ENCODE results near the gene OBI1. TPM values are rescaled to one million over a fixed set of nuclear protein-coding genes. Genes with fewer than 3 reads are reported as not detected.

Gene OBI1, protein sequence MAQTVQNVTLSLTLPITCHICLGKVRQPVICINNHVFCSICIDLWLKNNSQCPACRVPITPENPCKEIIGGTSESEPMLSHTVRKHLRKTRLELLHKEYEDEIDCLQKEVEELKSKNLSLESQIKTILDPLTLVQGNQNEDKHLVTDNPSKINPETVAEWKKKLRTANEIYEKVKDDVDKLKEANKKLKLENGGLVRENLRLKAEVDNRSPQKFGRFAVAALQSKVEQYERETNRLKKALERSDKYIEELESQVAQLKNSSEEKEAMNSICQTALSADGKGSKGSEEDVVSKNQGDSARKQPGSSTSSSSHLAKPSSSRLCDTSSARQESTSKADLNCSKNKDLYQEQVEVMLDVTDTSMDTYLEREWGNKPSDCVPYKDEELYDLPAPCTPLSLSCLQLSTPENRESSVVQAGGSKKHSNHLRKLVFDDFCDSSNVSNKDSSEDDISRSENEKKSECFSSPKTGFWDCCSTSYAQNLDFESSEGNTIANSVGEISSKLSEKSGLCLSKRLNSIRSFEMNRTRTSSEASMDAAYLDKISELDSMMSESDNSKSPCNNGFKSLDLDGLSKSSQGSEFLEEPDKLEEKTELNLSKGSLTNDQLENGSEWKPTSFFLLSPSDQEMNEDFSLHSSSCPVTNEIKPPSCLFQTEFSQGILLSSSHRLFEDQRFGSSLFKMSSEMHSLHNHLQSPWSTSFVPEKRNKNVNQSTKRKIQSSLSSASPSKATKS
- total RNA-seq, result 10 to 100 TPM; 16.0 to 17.7 TPM

DNA sequence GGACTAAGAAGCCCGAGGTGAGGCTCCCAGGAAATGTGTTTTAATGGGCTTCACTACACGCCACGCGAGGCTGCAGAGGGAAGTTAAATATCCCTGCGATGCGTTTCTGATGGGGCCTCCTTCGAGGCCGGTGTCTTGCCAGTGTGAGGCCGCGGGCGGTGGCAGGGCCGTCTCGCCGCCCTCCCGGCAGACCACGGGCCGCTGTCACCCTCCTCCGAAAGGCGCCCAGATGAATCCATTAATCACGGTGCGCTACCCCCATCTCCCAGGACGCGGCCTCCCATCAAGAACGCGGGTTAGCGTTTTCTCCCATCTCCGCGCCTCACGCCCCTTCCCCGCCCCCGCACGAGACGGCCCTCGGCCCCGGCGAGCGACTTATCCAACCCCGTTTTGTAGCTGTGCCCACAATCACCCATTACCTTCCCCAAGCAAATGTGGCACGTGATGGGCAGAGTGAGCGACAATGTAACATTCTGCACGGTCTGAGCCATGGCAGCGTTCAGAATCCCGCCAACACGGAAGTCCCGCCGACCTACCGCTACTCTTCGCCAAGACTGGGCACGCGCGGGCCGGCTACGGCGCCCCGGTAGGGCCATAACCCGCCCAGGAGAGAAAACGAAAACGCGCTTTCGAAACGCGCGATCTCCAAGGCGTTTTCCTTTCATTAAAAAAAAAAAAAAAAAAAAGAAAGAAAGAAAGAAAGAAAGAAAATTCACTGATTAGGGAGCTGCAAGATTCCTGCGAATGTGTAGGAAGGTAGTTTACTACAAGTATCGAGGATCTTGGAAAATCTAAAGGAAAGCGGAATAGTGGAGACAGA lies at the start of gene OBI1:
OBI1 (minus strand) TSS at position 526 of the 820 bp plus-strand sequence; CDS start at position 491, 35 bp downstream.
- H3K27ac Mint-ChIP-seq, result peak within 1 kb of the TSS; percentile 96
- H3K4me3 Mint-ChIP-seq, result peak within 1 kb of the TSS; percentile 100
- peaks cover 35% of the 10 kb centered on the region for H3K4me1 Mint-ChIP-seq (ENCODE audit: low read depth)
- peak; percentile 90 for DNase-seq
- intact Hi-C loops (cut with micrococcal nuclease), result loop anchor here (1.0 to 10.0 kb wide), 9 partner anchors 56 to 1634 kb away; partner anchors contain the start of genes FBXL3, NDFIP2, POU4F1 and RBM26
- no peaks in the 10 kb centered on the region for H3K27me3 Mint-ChIP-seq (ENCODE audit: low read depth)
- H3K36me3 Mint-ChIP-seq (ENCODE audit: low read depth), result peaks cover 15% of the 10 kb centered on the region
- CTCF ChIA-PET, result interaction anchor here (0.6 kb wide), 1 partner anchor 23 kb away, joined by 3 read pairs; no protein-coding TSS in a partner anchor
- no peaks in the 10 kb centered on the region for H3K9me3 Mint-ChIP-seq

DNA sequence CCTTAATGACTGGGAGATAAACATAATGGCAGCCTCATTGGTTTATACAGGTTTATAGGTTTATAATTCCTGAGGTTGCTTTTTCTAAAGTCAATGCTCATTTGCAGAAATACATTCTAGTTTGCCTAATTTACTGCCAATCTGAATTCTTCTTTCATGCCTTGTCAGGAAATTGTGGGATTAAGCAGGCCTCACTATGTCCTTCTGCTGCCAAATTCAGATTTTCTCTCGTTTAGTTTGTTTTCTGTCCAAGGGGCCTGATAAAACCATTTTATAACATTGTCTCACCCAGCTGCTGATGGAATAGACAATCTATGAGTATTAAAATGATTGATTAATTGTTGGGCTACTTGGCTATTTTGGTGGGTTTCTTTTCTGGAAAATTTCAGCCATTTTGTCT lies 42.4 kb upstream of the OBI1 start:
- DNase-seq, result no peak
- Mint-ChIP-seq H3K4me1 (ENCODE audit: low read depth) (no peaks in the 10 kb centered on the region), H3K4me3 (no peak overlapping the region), H3K36me3 (ENCODE audit: low read depth) (no peaks in the 10 kb centered on the region), H3K27ac (no peak overlapping the region), H3K9me3 (peaks cover 4% of the 10 kb centered on the region), H3K27me3 (ENCODE audit: low read depth) (peaks cover 17% of the 10 kb centered on the region)
- CTCF ChIA-PET, result no interaction called here
- intact Hi-C loops (cut with micrococcal nuclease), result no loop called here

DNA sequence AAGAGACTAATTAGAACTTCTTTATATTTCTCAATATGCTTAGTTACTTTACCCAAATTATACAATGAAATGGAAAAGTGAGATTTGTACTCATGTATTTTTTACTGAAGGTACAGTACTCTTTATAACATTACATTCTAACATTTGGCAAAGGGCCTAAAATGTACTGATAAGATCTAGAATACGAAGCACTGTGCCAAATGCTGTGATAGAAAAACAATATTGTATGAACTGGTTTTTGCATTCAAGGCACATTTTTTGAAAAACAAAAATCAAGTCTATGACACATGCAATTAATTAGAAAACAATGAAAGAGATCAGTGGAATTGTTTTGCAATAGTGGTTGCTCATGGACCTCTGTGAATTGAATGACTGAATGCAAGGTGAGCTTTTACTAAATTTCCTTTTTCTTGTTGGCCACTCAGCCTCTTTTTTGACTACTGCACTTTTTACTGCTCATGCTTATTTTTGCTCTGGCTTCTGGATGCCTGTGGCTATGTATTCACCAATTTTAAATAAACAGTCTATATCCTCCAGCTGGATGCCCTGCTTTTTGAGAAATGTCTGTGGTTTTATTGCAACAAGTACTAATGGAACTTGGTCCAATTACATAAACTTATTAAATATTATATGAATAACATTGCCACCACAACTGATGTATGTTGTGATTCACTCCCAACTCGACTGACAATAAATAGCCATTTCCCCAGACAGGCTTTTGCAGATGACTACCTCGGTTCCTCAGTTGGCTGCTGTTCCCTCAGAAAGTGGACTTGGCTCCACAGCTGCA lies 41.4 kb upstream of the OBI1 start:
- no peaks in the 10 kb centered on the region for H3K4me1 Mint-ChIP-seq (ENCODE audit: low read depth)
- H3K4me3 Mint-ChIP-seq, result no peak overlapping the region
- H3K27ac Mint-ChIP-seq, result no peak overlapping the region
- H3K9me3 Mint-ChIP-seq, result peaks cover 4% of the 10 kb centered on the region
- CTCF ChIA-PET, result interaction anchor here (0.7 kb wide), 1 partner anchor 927 kb away, joined by 3 read pairs; no protein-coding TSS in a partner anchor
- H3K36me3 Mint-ChIP-seq (ENCODE audit: low read depth), result no peaks in the 10 kb centered on the region
- intact Hi-C loops (cut with micrococcal nuclease), result no loop called here
- DNase-seq, result no peak
- peaks cover 22% of the 10 kb centered on the region for H3K27me3 Mint-ChIP-seq (ENCODE audit: low read depth)

DNA sequence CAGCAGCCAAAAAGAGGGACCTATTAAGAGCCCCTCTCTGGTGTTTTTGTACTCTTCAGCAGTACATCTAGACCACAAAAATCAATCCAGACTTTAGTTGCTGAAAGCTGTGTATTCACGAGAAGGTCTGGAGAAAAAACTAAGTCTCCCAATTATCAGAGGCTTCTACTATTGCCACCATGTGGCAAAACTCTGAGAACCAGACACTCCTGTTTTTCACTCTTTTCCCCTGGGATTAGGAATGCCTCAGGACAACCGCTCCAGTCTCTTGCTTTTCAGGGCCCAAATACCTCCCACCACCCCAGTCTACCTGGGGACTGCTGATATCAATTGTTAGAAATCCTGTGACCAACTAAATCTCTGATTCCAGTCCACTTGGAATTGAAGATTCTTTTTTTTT lies 30.1 kb upstream of the OBI1 start:
- Mint-ChIP-seq H3K27me3 (ENCODE audit: low read depth) (peaks cover 5% of the 10 kb centered on the region), H3K36me3 (ENCODE audit: low read depth) (no peaks in the 10 kb centered on the region), H3K4me3 (no peak overlapping the region), H3K4me1 (ENCODE audit: low read depth) (no peaks in the 10 kb centered on the region), H3K27ac (no peak overlapping the region), H3K9me3 (no peaks in the 10 kb centered on the region)
- DNase-seq, result no peak
- CTCF ChIA-PET, result no interaction called here
- intact Hi-C loops (cut with micrococcal nuclease), result no loop called here

DNA sequence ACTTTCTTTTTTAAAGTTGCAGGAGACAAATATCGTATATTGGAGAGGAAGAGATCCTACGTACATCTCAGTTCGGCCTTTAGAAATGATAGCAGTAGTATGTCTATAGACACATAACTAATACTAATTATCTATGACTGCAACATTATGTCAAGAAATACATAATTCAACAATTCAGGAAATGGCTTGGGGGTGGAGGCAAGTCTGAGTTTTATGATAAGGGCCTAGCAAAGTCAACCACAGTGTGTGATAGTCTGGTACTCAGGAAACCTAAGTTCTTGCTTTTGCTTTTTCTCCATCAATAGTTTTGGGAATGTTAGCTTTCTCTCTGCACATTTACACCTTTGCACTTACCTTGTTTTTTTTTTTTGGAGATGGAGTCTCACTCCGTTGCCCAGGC lies 27.5 kb upstream of the OBI1 start:
- H3K4me3 Mint-ChIP-seq, result no peak overlapping the region
- no peak overlapping the region for H3K27ac Mint-ChIP-seq
- intact Hi-C loops (cut with micrococcal nuclease), result no loop called here
- H3K27me3 Mint-ChIP-seq (ENCODE audit: low read depth), result peaks cover 9% of the 10 kb centered on the region
- no peak for DNase-seq
- no peaks in the 10 kb centered on the region for H3K9me3 Mint-ChIP-seq
- H3K36me3 Mint-ChIP-seq (ENCODE audit: low read depth), result no peaks in the 10 kb centered on the region
- CTCF ChIA-PET, result no interaction called here
- no peaks in the 10 kb centered on the region for H3K4me1 Mint-ChIP-seq (ENCODE audit: low read depth)

DNA sequence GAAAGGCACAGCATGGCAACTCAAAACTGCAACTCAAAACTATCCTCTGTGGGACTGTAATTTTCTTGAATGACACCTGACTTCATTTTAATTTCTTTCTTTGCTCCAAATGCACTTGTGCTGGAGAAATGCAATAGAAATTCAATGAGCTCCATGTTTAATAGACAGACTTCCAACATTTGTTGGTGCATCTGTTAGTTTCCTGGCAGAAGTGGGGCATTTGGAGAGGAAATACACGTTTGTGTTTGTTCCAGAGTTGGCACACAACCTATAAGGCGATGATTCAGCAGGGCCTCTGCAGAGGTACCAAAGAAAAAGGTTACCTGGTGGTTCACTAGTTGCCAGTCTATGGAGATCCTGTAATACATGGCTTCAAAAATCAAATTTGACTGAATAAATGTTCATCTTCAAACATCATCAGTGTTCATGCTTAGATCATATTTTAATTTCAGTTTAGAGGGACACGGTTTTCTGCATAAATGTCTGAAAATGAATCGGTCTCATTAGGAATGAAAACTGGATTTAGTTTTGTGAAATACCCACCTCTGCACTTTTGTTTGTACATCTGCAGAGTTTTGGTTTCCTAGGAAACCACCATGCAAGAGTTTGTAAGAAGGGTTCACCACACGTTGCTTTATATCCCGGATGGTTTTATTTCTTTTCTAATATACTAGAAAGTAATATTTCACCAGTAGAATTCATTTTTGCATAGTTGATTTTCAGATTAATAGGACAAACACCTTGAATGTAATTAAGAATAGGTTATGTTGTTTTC lies 21.8 kb upstream of the OBI1 start:
- DNase-seq, result no peak
- intact Hi-C loops (cut with micrococcal nuclease), result no loop called here
- Mint-ChIP-seq H3K4me1 (ENCODE audit: low read depth) (no peaks in the 10 kb centered on the region), H3K27ac (no peak overlapping the region), H3K9me3 (no peaks in the 10 kb centered on the region), H3K27me3 (ENCODE audit: low read depth) (peaks cover 4% of the 10 kb centered on the region), H3K36me3 (ENCODE audit: low read depth) (no peaks in the 10 kb centered on the region), H3K4me3 (no peak overlapping the region)
- CTCF ChIA-PET, result no interaction called here

DNA sequence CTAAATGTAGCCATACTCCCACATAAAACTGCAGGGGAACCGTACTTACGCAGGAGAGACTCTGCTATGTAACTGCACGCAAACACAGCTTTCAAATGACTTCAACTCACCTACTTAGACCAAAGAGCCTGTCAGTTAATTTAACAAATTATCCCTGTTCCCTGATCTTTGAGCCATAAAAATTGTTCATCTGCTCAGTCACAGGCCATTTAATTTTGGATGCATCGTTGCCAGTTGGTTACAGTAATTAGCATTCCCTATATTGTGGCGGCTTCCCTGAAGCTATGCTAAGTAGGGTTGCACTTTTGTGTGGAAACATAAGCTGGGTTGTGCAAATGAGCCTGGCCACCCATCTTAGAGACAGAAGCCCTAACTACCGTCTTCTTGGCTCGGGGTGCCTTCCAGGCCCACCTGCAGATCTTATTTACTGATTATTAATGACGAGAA lies 21.2 kb upstream of the OBI1 start:
- H3K36me3 Mint-ChIP-seq (ENCODE audit: low read depth), result no peaks in the 10 kb centered on the region
- CTCF ChIA-PET, result no interaction called here
- intact Hi-C loops (cut with micrococcal nuclease), result no loop called here
- no peaks in the 10 kb centered on the region for H3K9me3 Mint-ChIP-seq
- H3K27ac Mint-ChIP-seq, result no peak overlapping the region
- DNase-seq, result no peak
- H3K27me3 Mint-ChIP-seq (ENCODE audit: low read depth), result peaks cover 4% of the 10 kb centered on the region
- H3K4me1 Mint-ChIP-seq (ENCODE audit: low read depth), result no peaks in the 10 kb centered on the region
- H3K4me3 Mint-ChIP-seq, result no peak overlapping the region

DNA sequence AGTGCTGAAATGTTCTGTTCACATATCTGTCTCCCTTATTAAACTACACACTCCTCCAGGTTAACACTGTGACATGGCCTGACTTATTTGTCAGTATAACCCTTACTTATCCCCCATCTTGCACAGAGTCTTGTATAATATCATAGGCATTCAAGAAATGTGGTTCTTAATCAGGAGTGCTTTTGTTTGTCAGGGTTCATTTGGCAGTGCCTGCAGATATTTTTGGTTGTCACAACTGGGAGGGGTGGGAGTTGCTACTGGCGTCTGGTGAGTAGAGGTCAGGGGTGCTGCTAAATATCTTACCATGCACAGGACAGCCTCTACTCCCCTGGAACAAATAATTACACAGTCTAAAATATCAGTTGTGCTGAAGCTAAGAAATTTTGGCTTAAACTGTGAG lies 20.4 kb upstream of the OBI1 start:
- no peaks in the 10 kb centered on the region for H3K36me3 Mint-ChIP-seq (ENCODE audit: low read depth)
- CTCF ChIA-PET, result no interaction called here
- H3K9me3 Mint-ChIP-seq, result no peaks in the 10 kb centered on the region
- H3K4me3 Mint-ChIP-seq, result no peak overlapping the region
- H3K27me3 Mint-ChIP-seq (ENCODE audit: low read depth), result peaks cover 4% of the 10 kb centered on the region
- H3K4me1 Mint-ChIP-seq (ENCODE audit: low read depth), result no peaks in the 10 kb centered on the region
- H3K27ac Mint-ChIP-seq, result no peak overlapping the region
- no peak for DNase-seq
- intact Hi-C loops (cut with micrococcal nuclease), result no loop called here

DNA sequence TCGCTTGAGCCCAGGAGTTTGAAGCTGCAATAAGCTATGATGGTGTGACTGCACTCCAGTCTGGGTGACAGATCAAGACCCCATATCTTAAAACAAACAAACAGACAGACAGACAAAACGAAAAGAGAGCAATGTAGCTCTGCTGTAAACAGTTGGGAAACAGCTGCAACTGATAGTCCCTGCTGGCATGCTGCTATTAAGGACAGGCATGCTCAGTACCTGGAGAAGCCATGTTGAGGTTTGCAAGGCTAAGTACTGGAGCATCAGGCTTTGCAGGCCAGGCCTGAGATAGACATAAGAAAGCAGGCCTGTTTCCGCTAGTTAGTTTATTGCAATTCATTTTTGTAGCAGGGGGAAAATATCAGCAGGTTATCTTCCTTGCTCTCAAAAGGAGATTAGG lies 16.2 kb upstream of the OBI1 start:
- Mint-ChIP-seq H3K9me3 (no peaks in the 10 kb centered on the region), H3K27ac (no peak overlapping the region), H3K27me3 (ENCODE audit: low read depth) (peaks cover 6% of the 10 kb centered on the region), H3K36me3 (ENCODE audit: low read depth) (no peaks in the 10 kb centered on the region), H3K4me1 (ENCODE audit: low read depth) (no peaks in the 10 kb centered on the region), H3K4me3 (no peak overlapping the region)
- CTCF ChIA-PET, result no interaction called here
- DNase-seq, result no peak
- intact Hi-C loops (cut with micrococcal nuclease), result no loop called here

DNA sequence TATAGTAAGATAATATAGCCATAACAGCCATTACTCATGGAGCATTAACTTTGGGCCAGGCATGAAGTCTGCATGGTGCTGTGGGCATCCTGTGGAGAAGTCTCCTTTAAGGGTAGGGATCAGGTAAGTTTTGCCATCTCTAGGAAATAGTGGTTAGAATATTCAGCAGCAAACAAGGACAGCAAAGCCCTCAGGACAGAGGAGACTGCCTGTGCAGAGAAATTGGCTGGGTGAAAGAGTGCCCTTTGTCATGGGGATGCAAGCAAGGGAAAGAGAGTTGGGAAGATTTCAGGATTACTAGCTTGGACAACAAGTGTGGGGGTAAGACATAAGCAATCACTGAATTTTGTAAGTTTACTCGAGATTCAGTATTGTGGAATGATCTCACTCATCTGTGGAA lies 15.7 kb upstream of the OBI1 start:
- Mint-ChIP-seq H3K4me3 (no peak overlapping the region), H3K27ac (no peak overlapping the region), H3K27me3 (ENCODE audit: low read depth) (peaks cover 6% of the 10 kb centered on the region), H3K36me3 (ENCODE audit: low read depth) (no peaks in the 10 kb centered on the region), H3K9me3 (no peaks in the 10 kb centered on the region), H3K4me1 (ENCODE audit: low read depth) (no peaks in the 10 kb centered on the region)
- no peak for DNase-seq
- intact Hi-C loops (cut with micrococcal nuclease), result no loop called here
- CTCF ChIA-PET, result no interaction called here

DNA sequence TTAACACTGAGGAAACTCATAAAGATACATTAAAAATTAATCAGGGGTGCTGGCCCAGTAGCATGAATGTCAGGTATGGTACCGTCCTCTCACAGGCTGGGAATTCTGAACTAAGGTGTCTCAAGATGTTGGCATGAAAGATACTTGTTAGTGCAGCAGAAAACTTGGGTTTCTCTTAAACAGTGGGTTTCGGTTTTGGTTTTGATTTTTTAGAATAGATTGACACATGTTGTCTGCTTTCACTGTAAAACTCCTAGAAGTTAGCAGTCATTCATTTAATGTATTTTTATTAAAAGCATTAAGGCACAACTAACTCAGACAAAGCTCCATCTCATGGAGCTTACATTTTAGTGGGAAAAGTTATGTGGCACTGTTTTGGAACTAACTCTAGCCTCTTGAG lies 3.5 kb upstream of the OBI1 start:
- H3K4me3 Mint-ChIP-seq, result no peak overlapping the region
- H3K9me3 Mint-ChIP-seq, result no peaks in the 10 kb centered on the region
- intact Hi-C loops (cut with micrococcal nuclease), result no loop called here
- no peak overlapping the region for H3K27ac Mint-ChIP-seq
- DNase-seq, result no peak
- H3K36me3 Mint-ChIP-seq (ENCODE audit: low read depth), result peaks cover 4% of the 10 kb centered on the region
- CTCF ChIA-PET, result no interaction called here
- peaks cover 17% of the 10 kb centered on the region for H3K4me1 Mint-ChIP-seq (ENCODE audit: low read depth)
- H3K27me3 Mint-ChIP-seq (ENCODE audit: low read depth), result no peaks in the 10 kb centered on the region
